C4-2B (cell line): Measurements from ENCODE around the gene SHISAL1.

Experiments used
- H3K27ac ChIP-seq: fragments of 450-650 bp; 2 replicates; pipeline ENCODE4 v1.5.1; 2017
- CTCF ChIP-seq: fragments of 450-650 bp; conservative IDR thresholded peaks from 2 replicates; pipeline ENCODE4 v1.5.1; 2017; ENCODE audit warnings: mild to moderate bottlenecking
- ZFX ChIP-seq: fragments of 450-650 bp; IDR thresholded peaks from 2 replicates; pipeline ENCODE4 v1.6.1; 2017

SHISAL1 gene

GRCh38 chr22:44319685-44320084, 6.9 kb upstream of the SHISAL1 start:
- H3K27ac ChIP-seq = no peak overlapping the region
- TF ChIP-seq ZFX (no peak), CTCF (no peak)

- TF ChIP-seq ZFX (no peak), CTCF (no peak)
- H3K27ac ChIP-seq = no peak overlapping the region
Observed at GRCh38 chr22:44318751-44319150, 6.0 kb upstream of the SHISAL1 start.

GRCh38 chr22:44317886-44318637, 5.3 kb upstream of the SHISAL1 start:
- TF ChIP-seq CTCF = no peak
- no peak for TF ChIP-seq ZFX
- no peak overlapping the region for H3K27ac ChIP-seq

- no peak overlapping the region for H3K27ac ChIP-seq
- TF ChIP-seq ZFX (no peak), CTCF (no peak)
Observed at GRCh38 chr22:44317123-44317444, 4.3 kb upstream of the SHISAL1 start.

- TF ChIP-seq ZFX (no peak), CTCF (no peak)
- H3K27ac ChIP-seq = no peak overlapping the region
Observed at GRCh38 chr22:44316393-44317122, 3.8 kb upstream of the SHISAL1 start.

GRCh38 chr22:44314425-44315067, 1.8 kb upstream of the SHISAL1 start:
- TF ChIP-seq CTCF (no peak), ZFX (no peak)
- no peak overlapping the region for H3K27ac ChIP-seq
